Measurements from ENCODE around the gene WRAP73.

DNA sequence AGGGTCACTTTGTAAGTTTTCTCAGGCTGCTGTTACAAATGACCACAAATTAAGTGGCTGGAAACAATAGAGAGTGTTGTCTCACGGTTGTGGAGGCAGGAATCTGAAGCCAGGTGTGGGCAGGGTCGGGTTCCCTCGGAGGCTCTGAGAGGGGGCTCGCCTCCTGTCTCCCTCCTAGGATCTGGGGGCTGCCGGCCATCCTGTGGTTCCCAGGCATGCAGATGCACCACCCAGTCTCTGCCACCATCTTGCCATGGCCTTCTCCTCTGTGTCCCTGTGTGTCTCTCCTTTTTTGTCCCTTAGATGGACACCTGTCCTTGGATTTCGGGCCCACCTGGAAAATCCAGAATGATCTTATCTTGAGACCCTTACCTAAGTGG, 7.2 kb upstream of the WRAP73 start:
- TF ChIP-seq CTCF (IDR thresholded peaks at IDR 0.05) (no peak), POLR2AphosphoS5 (IDR thresholded peaks at IDR 0.05; ENCODE audit: insufficient read depth in 1 of 2, low read depth in 1 of 2) (no peak)
